T-helper 2 cell treated with Interferon-gamma antibody and Interleukin-4, amounts not matched to agents 100 ng/mL and 5 ng/mL, for 36 hours (primary cell): ENCODE measurements around the gene POLR1A. TPM values are rescaled to one million over a fixed set of nuclear protein-coding genes. Genes with fewer than 3 reads are reported as not detected.

Experiments used
- intact Hi-C: fragments of 100-400 bp; cut with micrococcal nuclease; formaldehyde crosslinking; loops from one replicate; pipeline ENCODE4 v1.15.1; 2023
- total RNA-seq: library from RNA; stranded (reverse); gene quantifications from 2 replicates; pipeline ENCODE4 v1.2.3, GENCODE V29; 2022

Gene POLR1A
- total RNA-seq, 1 donor from 2014 or later: 47.2 TPM

DNA sequence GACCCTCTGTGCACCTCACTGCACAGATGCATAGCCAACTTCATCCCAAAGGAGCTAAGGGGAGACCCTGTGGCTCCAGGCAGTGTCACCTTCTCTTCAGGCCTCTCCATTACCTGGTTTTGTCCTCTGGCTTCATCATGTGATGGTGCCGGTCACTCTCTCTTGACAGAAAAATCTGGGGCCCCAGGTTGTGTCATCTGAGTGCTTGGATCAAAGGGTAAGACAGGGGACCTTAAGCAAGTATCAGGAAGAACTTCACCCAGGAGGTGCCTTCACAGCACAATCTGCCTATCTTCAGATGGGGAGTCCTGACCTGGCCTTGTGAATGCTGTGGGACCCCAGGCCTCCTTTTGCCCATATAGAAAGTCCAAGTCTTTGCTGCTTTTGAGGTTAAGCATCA lies 104.4 kb downstream of the POLR1A start:
- intact Hi-C loops: no loop called here

- intact Hi-C loops: no loop called here
Observed at GRCh38 chr2:86000938-86001312, 104.8 kb downstream of the POLR1A start.

- intact Hi-C loops: no loop called here
Observed at GRCh38 chr2:86000131-86000937, 105.4 kb downstream of the POLR1A start.

- intact Hi-C loops: loop anchor here (2.0 to 10.0 kb wide), 2 partner anchors 114 to 144 kb away; partner anchors contain the start of gene ST3GAL5
Observed at GRCh38 chr2:85999061-85999831, 106.4 kb downstream of the POLR1A start.

DNA sequence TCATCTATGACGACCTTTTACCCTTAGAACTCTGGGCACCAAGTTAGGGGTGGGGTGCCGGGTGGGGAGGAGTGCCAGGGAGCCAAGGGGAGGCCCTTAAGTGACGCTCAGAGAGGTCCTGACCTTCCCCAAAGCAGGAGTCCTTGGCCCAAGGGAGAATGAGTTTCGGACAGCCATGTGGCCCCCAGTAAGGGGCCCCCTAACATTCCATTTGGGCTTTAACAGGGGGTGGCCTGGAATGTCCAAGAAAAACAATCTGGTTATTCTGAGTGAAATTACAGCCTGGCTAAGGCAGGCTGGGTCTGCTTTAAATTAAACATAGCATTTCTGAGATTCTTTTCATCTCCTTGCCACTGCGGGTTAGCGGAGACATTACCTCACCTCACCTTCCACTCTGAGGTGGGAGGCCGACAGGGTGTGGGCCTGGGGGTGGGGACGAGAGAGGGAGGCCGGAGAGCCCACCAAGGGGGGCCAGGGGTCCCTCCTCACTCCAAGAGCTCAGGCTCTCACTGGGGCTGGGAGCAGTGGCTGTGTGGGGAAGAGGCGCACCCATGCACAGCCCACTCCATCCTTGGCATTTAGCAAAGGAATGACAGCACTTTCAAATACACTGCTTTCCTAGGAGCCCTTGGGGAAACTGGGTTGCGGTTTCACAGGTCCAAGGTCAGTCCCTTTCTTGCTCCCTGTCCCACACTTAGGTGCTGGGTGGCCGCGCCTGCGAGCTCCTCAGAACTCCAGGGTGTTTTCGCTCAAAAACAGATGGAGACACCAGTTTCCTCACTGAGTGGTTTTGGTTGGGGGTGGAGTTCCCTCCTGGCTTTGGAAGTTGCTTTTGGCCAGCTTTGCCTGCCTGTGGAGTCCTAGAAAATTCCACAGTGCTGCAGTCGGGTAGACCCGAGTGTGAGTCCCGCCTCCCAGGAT lies 107.4 kb downstream of the POLR1A start:
- intact Hi-C loops: loop anchor here (2.0 to 10.0 kb wide), 2 partner anchors 114 to 144 kb away; partner anchors contain the start of gene ST3GAL5

- intact Hi-C loops: loop anchor here (10.0 kb wide), 1 partner anchor 112 kb away; the partner anchor contains the start of gene ST3GAL5
Observed at GRCh38 chr2:85997017-85997970, 108.4 kb downstream of the POLR1A start.

DNA sequence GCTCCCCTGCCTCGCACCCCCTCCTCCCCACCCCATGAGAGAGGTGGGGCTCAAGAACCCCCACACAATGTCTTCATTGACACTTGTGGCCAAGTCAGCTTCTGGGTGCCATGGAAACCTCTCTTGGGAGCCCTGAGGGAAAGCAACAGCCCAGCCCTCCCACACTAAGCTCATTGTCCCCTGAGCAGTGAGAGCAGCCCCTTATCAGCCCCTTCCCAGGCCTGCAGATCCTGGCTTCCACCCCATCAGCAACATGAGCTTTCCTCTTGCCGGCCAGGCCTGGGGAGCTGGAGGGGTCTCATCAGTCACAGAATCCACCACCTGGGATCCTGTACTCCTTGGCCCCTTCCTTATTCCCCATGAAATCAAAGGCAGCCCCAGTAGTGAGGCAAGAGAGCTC lies 109.1 kb downstream of the POLR1A start:
- intact Hi-C loops: loop anchor here (10.0 kb wide), 1 partner anchor 112 kb away; the partner anchor contains the start of gene ST3GAL5

- intact Hi-C loops: loop anchor here (10.0 kb wide), 1 partner anchor 111 kb away; the partner anchor contains the start of gene ST3GAL5
Observed at GRCh38 chr2:85995648-85996529, 109.8 kb downstream of the POLR1A start.

DNA sequence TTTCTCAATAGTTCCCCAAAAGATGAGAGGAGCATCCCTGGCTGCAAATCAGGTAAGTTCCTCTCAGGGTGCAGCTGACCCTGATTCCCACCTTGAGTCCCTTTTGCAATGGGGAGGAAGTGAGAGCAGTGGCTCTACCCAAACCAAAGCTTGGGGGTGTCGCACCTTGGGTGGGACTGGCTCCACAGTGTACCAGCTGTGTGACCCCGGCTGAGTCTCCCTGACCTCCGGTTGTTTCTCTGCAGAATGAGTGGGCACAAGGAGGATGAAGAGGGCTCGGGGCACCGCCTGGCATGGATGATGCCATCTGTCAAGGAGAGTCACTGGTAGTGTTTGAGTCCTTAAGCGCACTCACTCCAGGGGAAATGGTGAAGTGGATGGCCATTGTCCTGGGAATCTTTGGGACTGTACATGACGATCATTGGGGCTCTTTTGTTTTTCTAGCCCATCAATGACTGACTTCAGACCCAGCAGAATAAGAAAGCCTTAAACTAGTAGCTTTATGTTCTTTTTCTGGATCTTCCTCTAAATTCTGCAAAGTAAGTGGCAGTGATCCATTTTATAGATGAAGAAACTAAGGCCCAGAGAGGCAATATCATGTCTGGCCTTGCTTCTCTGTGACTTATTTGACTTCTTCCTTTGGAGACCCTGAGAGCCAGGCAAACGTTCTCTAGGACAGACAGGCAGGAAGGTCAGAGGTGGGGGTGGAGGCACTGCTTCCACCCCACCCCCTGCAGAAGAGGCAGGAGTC lies 110.6 kb downstream of the POLR1A start:
- intact Hi-C loops: loop anchor here (1.0 to 10.0 kb wide), 2 partner anchors 41 to 110 kb away; partner anchors contain the start of gene ST3GAL5

- intact Hi-C loops: loop anchor here (1.0 to 10.0 kb wide), 2 partner anchors 42 to 110 kb away; partner anchors contain the start of gene ST3GAL5
Observed at GRCh38 chr2:85994421-85994777, 111.3 kb downstream of the POLR1A start.

DNA sequence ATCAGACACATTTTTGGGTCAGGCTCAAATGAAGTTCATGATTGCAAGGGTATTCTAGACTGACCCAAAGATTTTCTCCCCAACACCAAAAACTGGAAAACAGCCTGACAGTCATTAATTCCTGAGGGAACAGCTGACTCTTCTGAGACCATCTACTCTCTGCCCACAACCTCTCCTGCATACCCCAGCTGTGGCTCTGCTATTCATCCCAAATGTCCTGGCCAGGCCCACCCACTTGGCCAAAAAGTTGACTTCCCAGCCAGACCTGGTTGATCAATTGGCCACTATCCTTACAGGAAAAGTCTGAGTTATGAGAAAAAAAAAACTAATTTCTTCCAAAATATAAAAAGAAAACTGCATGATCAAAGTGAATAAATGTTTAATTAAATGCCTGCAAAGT lies 113.1 kb downstream of the POLR1A start:
- intact Hi-C loops: loop anchor here (10.0 kb wide), 1 partner anchor 108 kb away; the partner anchor contains the start of gene ST3GAL5

DNA sequence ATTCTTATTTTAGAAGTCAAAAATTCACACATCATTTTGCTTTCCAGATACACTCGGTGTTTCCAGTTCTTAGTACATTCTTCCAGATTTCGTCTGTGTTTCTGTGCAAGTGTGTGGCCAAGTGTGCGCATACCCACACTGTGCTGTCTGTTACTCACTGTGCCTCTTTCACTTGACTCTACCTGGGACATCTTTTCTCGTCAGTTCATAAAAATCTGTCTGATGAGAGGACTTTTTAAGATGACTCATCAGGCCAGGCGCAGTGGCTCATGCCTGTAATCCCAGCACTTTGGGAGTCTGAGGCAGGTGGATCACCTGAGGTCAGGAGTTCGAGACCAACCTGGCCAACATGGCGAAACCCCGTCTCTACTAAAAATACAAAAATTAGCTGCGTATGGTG lies 113.6 kb downstream of the POLR1A start:
- intact Hi-C loops: loop anchor here (10.0 kb wide), 1 partner anchor 107 kb away; the partner anchor contains the start of gene ST3GAL5

DNA sequence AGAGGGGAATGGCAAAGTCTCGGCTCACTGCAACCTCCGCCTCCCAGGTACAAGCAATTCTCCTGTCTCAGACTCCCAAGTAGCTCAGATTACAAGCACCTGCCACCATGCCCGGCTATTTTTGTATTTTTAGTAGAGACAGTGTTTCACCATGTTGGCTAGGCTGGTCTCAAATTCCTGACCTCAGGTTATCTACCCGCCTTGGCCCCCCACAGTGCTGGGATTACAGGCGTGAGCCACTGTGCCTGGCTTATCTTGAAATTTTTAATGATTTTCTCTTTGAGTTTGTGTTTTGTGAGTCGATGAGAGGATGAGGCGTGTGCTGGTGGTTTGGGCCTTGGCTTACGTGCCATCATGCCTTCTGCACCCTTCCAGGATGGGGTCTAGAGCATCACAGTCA lies 115.6 kb downstream of the POLR1A start:
- intact Hi-C loops: loop anchor here (10.0 kb wide), 1 partner anchor 105 kb away; the partner anchor contains the start of gene ST3GAL5

DNA sequence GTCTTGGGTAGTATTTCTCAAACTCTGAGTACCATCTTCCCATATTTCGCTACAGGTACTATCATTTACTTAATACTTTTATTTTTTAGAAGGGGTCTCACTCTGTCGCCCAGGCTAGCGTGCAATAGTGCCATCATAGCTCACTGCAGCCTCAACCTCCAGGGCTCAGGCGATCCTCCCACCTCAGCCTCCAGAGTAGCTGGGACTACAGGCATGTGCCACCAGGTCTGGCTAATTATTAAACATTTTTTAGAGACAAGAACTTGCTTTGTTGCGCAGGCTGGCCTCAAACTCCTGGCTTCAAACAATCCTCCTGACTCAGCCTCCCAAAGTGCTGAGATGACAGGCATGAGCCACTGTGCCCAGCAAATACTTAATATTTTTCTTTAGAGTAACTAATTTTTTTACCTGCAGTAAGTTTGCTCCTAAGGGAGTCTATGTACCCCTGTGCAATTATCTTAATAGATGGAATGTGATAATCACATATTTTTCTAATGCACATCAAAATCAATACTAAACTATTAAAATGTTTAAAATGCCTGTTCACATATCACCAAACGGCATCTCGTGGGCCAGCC lies 116.3 kb downstream of the POLR1A start:
- intact Hi-C loops: no loop called here

DNA sequence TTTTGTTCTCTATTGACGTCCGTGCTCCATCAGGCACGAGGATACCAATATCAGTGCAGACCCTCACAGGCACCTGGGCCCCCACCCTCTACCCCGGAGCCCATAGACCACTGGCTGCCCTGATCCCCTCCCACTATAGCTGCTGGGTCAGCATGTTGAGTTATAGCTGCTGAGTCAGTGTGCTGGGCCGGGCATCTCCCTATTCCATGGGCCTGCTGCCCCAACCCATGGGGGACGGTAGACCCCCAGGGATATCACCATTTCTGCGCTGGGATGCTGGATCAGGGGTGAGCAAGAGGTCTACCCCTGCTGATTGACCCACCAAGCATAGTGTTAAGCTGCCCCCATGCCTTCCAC lies 116.8 kb downstream of the POLR1A start:
- intact Hi-C loops: no loop called here

- intact Hi-C loops: no loop called here
Observed at GRCh38 chr2:85988175-85988913, 117.3 kb downstream of the POLR1A start.
